Ammon's horn (tissue), 1 donor: ENCODE results near the gene GRIN1.
"Not testable (repeated sequence)": the region's sequence is repeated elsewhere in the genome, so short reads cannot be mapped to it uniquely, and the experiment has no call there.

Source experiments
- DNase-seq: peaks from one replicate; pipeline ENCODE4 v3.0.0-alpha.2; 2016; ENCODE audit warnings: low spot score

Gene GRIN1

GRCh38 chr9:137128862-137129455 is 10.0 kb upstream of the GRIN1 start:
- DNase-seq = no peak

DNA sequence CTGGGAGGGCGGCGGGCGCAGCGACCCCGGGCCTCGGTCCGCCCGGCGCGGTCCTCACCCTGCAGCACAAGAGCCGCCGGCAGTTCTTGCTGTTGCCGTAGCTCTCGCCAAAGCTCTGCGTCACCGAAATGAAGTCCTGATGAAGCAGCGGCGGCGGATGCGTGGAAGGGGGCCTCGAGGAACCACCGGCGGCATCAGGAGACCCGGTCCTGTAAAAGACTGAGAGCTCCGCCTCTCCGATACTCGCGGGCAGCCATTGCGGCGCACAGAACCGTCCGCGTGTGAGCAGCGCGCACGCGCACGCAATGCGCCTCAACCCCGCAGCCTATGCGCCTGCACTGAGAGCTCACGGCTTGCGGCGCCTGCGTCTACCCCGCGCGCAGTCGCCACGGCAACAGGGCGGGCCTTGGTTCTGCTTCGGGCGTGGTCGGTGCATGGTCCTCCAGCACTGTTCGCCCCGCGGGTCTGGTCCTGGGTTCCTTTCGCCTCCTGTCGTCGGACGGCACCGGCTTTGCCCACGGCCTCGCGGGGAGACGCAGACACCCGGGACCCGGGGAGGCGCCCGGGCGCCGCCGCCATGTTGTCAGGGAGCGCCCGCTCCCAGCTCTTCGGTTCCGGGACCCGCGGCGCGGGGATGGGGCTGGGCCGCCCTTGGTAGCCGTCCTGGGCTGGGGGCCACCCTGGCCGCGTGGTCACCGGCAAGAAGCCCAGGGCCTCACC is 9.3 kb upstream of the GRIN1 start:
- DNase-seq = peak; percentile 93

GRCh38 chr9:137130176-137130755 is 8.7 kb upstream of the GRIN1 start:
- no peak for DNase-seq

DNA sequence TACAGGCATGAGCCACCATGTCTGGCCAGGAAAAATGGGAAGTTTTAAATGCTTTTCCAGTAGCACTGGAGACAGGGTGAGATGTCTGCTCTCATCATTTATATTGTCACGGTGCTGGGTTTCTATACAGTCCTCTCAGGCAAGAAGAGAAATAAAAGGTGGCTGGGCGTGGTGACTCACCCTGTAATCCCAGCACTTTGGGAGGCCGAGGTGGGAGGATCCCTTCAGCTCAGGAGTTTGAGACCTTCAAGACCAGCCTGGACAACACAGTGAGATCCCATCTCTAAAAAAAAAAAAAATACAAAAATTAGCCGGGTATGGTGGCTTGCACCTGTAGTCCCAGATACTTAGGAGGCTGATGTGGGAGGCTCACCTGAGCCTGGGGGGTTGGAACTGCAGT is 4.8 kb upstream of the GRIN1 start:
- DNase-seq = no peak

GRCh38 chr9:137135154-137135553 is 3.8 kb upstream of the GRIN1 start:
- not testable (repeated sequence) for DNase-seq

GRCh38 chr9:137136261-137136880 is 2.6 kb upstream of the GRIN1 start:
- DNase-seq = no peak

DNA sequence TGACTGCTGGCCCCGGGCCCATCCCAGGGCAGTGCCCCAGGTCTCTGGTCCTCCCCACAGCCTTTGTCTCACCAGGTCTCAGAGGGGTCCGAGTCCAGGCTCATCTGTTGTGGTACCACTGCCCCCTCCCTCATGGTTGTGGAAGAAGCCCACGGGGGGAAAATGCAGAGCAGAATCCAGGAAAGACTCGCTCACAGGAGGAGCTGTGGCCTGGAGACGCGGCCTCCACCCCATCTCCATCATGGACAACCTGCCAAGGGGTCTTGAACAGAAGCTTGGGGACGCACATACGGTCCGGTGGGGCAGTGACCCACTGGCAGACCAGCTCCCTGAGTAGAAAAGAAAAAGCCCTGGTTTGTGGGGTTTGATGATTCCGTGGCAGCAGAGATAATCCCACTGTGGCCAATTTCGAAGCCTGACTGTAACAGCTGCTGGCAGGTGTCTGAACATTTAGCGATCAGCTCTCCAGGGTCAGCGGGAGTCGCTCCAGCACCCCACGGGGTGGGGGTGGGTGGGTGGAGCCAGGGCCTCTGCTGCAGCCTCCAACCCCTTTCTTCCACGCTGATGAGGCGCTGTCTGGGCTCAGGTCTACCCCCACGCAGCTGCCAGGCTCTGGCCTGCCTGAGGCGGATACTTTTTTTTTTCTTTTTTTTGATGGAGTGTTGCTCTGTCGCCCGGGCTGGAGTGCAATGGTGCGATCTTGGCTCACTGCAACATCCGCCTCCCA is 1.9 kb upstream of the GRIN1 start:
- no peak for DNase-seq

DNA sequence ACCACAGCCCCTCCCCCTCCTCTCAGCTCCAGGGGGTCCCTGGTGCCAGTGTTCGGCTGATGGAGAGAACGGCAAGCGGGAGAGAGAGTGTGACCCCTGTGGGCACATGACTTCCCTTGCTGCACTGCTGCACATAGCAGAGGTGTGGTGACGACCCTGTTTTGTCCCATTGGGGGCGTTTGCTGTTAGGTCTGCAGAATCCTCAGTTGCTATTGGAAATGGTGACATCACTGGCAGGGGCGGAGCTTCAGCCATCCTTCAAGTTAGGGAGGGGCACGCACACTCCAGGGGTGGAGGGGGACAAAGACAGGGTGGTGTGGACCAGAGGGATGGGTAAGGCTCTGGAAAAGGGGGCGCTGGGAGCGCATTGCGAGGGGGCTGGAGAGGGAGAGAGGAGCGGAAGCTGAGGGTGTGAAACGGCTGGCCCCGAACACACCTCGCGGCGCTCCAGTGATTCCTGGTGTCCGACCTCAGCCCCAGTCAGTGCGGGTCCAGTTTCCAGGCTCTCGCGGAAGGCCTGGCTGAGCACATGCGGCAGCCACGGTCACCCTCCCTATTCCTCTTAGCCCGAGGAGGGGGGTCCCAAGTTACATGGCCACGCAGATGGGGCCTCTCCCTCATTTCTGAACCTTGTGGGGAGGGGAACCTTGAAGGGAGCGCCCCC is 764 bp upstream of the GRIN1 start:
- DNase-seq = peak; percentile 80

DNA sequence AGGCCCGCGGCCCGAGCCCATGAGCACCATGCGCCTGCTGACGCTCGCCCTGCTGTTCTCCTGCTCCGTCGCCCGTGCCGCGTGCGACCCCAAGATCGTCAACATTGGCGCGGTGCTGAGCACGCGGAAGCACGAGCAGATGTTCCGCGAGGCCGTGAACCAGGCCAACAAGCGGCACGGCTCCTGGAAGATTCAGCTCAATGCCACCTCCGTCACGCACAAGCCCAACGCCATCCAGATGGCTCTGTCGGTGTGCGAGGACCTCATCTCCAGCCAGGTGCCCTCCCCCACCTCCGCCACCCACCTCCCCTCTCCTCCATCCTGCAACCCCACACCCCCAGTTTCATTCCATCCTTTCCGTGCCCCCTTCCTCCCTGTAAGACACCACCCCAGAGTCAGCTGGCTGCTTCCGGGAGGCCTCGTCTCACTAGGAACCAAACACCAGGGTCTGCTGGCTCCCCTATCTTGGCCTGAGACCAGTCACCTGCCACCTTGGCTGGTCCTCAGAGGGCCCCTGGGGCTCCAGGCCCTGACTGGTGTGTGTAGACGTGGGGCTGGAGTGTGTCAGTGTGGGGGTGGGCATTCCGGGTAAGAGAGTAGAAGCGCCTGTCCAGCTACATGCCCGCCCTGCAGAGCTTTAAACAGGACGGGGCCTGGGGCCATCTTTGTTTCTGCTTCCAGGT is 655 bp downstream of the GRIN1 start:
- no peak for DNase-seq

DNA sequence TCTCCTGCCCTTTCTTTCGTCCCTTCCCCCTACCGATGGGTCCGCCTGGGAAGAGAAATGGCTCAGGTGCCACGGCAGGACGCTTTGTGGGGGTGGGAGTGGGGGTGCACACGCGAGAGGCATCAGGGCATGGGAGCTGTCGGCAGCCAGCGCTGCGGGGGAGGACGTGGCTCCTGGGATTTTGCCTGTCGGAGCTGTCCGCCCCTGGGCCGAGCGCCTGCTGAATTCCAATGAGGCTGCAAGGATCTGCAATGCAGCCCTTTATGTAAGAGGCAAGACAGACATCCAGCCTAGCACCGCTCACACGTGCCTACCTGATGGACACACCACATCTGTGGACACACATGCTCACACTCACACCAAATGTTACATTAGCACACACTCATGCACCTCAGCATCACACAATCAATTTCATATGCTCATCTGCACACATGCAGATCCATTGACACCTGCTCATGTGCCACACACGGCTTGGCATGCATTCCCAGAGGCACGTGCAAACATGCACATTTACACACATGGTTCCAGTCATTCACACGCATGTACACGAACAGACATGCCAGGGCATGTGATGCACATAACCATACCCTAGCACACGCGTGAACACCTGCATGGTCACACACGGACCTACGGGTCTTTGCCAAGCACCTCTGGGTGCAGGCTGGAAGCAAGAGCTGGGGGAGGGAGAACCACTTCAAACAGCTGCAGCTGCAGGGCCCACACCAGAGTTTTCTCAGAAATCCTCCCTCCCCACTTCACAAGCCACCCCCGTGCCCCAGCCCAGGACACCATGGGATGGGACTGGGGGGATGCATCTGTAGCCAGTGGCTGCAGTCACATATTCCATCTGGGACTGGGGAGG is 1.4 kb downstream of the GRIN1 start:
- peak; percentile 50 for DNase-seq

DNA sequence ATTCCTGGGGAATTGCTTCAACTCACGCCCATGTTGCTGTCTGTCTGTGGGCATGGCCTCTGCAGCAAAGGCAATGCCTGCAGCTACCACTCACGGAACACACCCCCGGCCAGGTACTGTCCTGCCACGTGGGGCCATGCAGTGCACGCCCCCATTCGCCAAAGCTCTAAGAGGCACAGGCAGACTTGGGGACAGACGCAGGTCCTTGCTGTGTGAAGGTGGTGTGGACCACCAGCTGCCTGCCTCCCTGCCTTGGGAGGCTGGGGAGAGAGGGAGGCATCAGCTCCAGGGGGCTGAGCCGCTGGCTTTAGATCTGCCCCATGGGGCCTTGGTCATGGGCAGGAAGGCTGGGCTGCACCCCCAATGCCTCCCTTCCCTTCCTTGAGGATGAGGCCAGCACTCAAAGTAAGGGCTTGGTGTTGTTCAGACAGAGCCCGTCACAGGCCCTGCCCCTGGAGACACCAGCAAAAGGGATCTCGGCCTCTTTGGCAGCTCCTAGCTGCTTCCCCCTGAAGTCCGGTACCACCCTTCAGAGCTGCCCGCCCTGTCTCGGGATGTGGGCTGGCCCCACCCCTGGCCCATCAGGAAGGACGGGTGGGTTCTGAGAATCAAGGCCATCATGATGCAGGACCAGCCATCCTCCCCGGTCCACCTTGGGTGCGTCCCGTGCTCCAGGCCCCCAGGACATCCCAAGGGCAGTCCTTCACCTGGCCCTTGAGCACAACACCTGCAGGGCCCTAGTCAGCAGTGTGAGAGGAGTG is 2.3 kb downstream of the GRIN1 start:
- DNase-seq = no peak

DNA sequence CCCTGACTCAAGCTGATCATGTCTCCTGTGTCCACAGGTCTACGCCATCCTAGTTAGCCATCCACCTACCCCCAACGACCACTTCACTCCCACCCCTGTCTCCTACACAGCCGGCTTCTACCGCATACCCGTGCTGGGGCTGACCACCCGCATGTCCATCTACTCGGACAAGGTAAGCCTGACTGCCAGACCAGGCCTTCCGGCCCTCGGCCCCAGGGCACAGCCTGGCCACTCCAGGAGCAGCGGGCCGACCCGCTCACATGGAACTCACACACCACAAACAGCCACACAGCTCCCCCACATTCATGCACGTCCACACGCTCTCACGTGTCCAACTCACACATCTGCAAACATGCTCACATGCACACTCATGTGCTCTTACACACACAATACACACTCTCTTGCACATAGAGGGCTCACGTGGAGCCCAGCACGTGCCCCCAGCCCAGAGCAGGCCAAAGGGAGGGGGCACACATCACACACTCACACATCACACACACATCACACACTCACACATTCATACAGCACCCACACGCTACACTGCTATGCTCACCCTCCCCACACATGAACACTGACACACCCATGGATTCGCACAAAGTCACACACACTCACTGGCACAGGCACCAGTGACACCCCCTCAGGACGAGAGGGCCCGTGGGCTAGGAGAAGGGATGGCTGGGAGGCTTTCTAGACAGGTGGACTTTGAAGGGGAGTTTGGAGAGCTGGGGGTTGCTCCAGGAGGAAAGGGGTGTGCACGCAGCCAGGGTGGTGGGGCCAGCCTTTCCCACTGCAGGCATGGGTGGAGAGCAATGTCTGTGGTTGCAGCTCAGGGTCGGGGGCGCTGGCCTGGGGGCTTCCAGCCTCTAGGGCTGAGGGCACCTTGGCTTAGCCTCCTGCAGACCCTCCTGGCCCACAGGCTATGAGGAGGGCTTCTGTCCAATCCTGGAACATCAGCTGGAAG is 3.3 kb downstream of the GRIN1 start:
- no peak for DNase-seq

DNA sequence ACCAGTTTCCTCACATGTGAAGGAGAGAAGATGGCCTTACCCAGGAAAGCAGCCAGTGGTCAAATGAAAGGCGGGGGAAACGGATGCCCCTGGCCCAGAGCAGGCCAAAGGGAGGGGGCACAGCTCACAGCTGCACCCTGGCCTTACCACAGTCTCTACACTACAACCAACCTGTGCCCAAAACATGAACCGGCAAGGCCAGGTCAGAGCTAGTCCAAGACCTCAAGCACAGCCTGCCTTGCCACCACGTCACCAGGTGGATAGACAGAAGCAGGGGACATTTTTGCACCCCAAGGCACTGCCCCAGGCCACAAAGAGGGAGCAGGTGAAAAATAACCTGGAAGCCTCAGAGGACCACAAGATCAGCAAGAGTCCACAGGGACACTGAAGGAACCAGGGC is 4.5 kb downstream of the GRIN1 start:
- DNase-seq = no peak

DNA sequence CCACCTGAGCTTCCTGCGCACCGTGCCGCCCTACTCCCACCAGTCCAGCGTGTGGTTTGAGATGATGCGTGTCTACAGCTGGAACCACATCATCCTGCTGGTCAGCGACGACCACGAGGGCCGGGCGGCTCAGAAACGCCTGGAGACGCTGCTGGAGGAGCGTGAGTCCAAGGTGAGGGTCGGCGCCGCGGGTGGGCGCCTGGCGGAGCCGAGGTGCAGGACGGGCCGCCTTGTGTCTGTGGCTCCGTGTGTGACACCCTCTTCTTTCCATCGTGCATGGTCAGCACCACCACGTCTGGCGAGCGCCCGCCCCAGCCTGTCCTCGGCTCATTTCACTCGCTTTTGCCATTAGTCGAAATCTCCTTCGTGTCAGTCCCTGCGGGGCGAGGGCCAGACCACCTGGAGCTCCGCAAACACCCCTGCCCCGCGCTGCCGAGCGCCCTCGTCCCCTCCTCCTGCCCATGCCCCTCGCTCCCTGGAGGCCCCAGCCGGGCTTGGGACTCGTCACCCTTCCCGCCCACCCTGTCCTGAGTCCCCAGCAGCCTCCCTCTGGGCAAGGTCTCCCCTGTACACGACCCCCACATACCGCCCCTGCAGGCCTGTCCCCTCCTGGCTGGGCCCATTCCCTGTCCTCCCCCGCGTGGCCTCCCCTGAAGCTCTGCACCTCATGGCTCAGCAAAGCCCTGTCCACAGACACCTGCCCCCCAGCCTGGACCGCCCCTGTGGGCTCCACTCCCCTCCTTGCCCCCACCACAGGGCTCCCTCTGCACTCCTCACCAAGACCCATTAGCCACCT is 7.0 kb downstream of the GRIN1 start:
- no peak for DNase-seq

- DNase-seq = no peak
Measured at GRCh38 chr9:137146527-137146918, 7.6 kb downstream of the GRIN1 start.

GRCh38 chr9:137147091-137147792 is 8.3 kb downstream of the GRIN1 start:
- DNase-seq = no peak

GRCh38 chr9:137147793-137148160 is 8.8 kb downstream of the GRIN1 start:
- no peak for DNase-seq
